ENCODE results near the gene NEAT1. TPM values are rescaled to one million over a fixed set of nuclear protein-coding genes. Genes with fewer than 3 reads are reported as not detected.
A peak's percentile ranks its signal among the peaks of the same experiment; 100 is the strongest.

The NEAT1 gene
- total and polyA plus RNA-seq, 9 of the 15 experiments (the other 6 are each of a cell fraction or from before 2014, with no cell fraction given) = 20.1 to 389 (median 62.8) TPM

DNA sequence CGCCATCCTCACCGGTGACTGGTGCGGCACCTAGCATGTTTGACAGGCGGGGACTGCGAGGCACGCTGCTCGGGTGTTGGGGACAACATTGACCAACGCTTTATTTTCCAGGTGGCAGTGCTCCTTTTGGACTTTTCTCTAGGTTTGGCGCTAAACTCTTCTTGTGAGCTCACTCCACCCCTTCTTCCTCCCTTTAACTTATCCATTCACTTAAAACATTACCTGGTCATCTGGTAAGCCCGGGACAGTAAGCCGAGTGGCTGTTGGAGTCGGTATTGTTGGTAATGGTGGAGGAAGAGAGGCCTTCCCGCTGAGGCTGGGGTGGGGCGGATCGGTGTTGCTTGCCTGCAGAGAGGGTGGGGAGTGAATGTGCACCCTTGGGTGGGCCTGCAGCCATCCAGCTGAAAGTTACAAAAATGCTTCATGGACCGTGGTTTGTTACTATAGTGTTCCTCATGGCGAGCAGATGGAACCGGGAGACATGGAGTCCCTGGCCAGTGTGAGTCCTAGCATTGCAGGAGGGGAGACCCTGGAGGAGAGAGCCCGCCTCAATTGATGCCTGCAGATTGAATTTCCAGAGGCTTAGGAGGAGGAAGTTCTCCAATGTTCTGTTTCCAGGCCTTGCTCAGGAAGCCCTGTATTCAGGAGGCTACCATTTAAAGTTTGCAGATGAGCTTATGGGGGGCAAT, 1.1 kb downstream of the NEAT1 start (continued):
- TF ChIP-seq SMAD3 (CRISPR knock-in tag; conservative IDR thresholded peaks at IDR 0.05) = peak; percentile 62; the same call in 1 of the 2 replicates
- 0 out of 2 replicates have a peak, but pooled peaks have one; percentile 52 for TF ChIP-seq ATF2 (CRISPR knock-in tag; IDR thresholded peaks at IDR 0.05)
- TF ChIP-seq DNMT1 (IDR thresholded peaks at IDR 0.05) = no peak; the same call in 1 of the 2 replicates
- no peak; the same call in 1 of the 2 replicates for TF ChIP-seq NR1H2 (CRISPR knock-in tag; IDR thresholded peaks at IDR 0.05)
- TF ChIP-seq NR2F6 (CRISPR knock-in tag; IDR thresholded peaks at IDR 0.05) = peak; percentile 62; the same call in 1 of the 2 replicates
- TF ChIP-seq MEIS2 (IDR thresholded peaks at IDR 0.05; ENCODE audit: partially characterized antibody) = no peak
- TF ChIP-seq RBM14 (IDR thresholded peaks at IDR 0.05; ENCODE audit: borderline replicate concordance, insufficient read depth, low read depth, low read length) = no peak
- no peak for TF ChIP-seq MCM5 (IDR thresholded peaks at IDR 0.05; ENCODE audit: low read depth)
- peak; percentile 59 for TF ChIP-seq SAP30 (IDR thresholded peaks at IDR 0.05; ENCODE audit: borderline replicate concordance, insufficient read depth, low read depth, low read length, poor library complexity, severe bottlenecking)
- peak; percentile 67; the same call in 1 of the 2 replicates for TF ChIP-seq BRD4 (IDR thresholded peaks at IDR 0.05)
- TF ChIP-seq NFIC (IDR thresholded peaks at IDR 0.05) = no peak
- TF ChIP-seq SPI1 (IDR thresholded peaks at IDR 0.05; ENCODE audit: borderline replicate concordance, low read depth, low read length) = no peak
- 0 out of 2 replicates have a peak, but pooled peaks have one; percentile 47 for TF ChIP-seq ZFP91 (CRISPR knock-in tag; IDR thresholded peaks at IDR 0.05)
- TF ChIP-seq RBM15 (IDR thresholded peaks at IDR 0.05; ENCODE audit: insufficient read depth, low read length) = peak; percentile 13; the same call in 1 of the 2 replicates
- TF ChIP-seq SIN3B (IDR thresholded peaks at IDR 0.05; ENCODE audit: low read depth) = no peak
- TF ChIP-seq ZNF384 (IDR thresholded peaks at IDR 0.05; ENCODE audit: low read depth, low read length) = no peak
- TF ChIP-seq E2F5 (CRISPR knock-in tag; IDR thresholded peaks at IDR 0.05) = peak; percentile 85
- TF ChIP-seq PHF20 (IDR thresholded peaks at IDR 0.05; ENCODE audit: partially characterized antibody) = peak; percentile 5
- 0 out of 2 replicates have a peak, but pooled peaks have one; percentile 59 for TF ChIP-seq BACH1 (tag; IDR thresholded peaks at IDR 0.05)
- TF ChIP-seq DDX20 (tag; IDR thresholded peaks at IDR 0.05; ENCODE audit: low read depth) = no peak
- TF ChIP-seq POLR2AphosphoS5 (IDR thresholded peaks at IDR 0.05; ENCODE audit: control insufficient read depth, insufficient read depth, low read depth, low read length) = peak; percentile 45; the same call in 1 of the 2 replicates
- TF ChIP-seq NCOA4 (IDR thresholded peaks at IDR 0.05; ENCODE audit: partially characterized antibody) = no peak
- no peak; the same call in 1 of the 2 replicates for TF ChIP-seq SP1 (CRISPR knock-in tag; IDR thresholded peaks at IDR 0.05)

Data from K562 (cell line).